K562 (cell line): ENCODE results near the gene SEPTIN1. TPM values are rescaled to one million over a fixed set of nuclear protein-coding genes. Genes with fewer than 3 reads are reported as not detected.

Experiments
- BHLHE40 ChIP-seq: IDR thresholded peaks from 2 replicates; pipeline ENCODE4 v1.6.1; 2011; ENCODE audit warnings: low read length, improper control_type of control experiment
- CBX1 ChIP-seq: sonication (generic); IDR thresholded peaks from 2 replicates; pipeline ENCODE4 v1.6.1; 2016; ENCODE audit warnings: antibody characterized with exemption, low read depth, mild to moderate bottlenecking
- CBX5 ChIP-seq: IDR thresholded peaks from 2 replicates; pipeline ENCODE4 v1.6.1; 2014; ENCODE audit warnings: low read depth, borderline replicate concordance
- HDAC6 ChIP-seq: IDR thresholded peaks from 2 replicates; pipeline ENCODE4 v1.6.1; 2012; ENCODE audit warnings: low read depth, mild to moderate bottlenecking, control low read depth, inconsistent platforms, low read length, moderate library complexity
- JUN ChIP-seq, 2 experiments: sonication (generic) in 1 of 2; formaldehyde crosslinking in 1 of 2; IDR thresholded peaks; 2 replicates each; pipeline versions ENCODE4 v1.6.1 to v1.8.0; 2012 to 2022; ENCODE audit warnings: borderline replicate concordance in 2 of 2, mild to moderate bottlenecking in 2 of 2, improper control_type of control experiment in 1 of 2, low read depth in 1 of 2, low read length in 1 of 2, missing genetic modification reagents in 1 of 2
- JUND ChIP-seq, 2 experiments: IDR thresholded peaks; 2 replicates in 1 of 2; 3 replicates in 1 of 2; pipeline ENCODE4 v1.6.1; 2011; ENCODE audit warnings: borderline replicate concordance in 2 of 2, low read depth in 2 of 2, low read length in 2 of 2, improper control_type of control experiment in 1 of 2, missing biosample characterization in 1 of 2, missing genetic modification characterization in 1 of 2, missing genetic modification reagents in 1 of 2
- MAZ ChIP-seq, 2 experiments: fragments of 450-650 bp in 1 of 2; sonication (generic) in 1 of 2; formaldehyde crosslinking; IDR thresholded peaks in 1 of 2; conservative IDR thresholded peaks in 1 of 2; 2 replicates each; pipeline versions ENCODE4 v1.4.0 to v1.5.0; 2020; ENCODE audit warnings: mild to moderate bottlenecking in 1 of 2, missing genetic modification reagents in 1 of 2
- TRIM24 ChIP-seq, 2 experiments: fragments of 450-650 bp; IDR thresholded peaks; 2 replicates each; pipeline ENCODE4 v1.6.1; 2016
- ZKSCAN8 ChIP-seq: fragments of 200-800 bp; sonication (Bioruptor generic); IDR thresholded peaks from 2 replicates; pipeline ENCODE4 v1.6.1; 2016; ENCODE audit warnings: missing genetic modification characterization, missing compliant biosample characterization
- polyA plus RNA-seq, 8 experiments: library from polyadenylated mRNA; depleted of rRNA in 4 of 8; stranded (reverse) in 5 of 8; unstranded in 3 of 8; fragments of >200 nt; fragmentation: Nextera tagmentation in 2 of 8; fragmentation: Illumina TruSeq in 1 of 8; extraction: Ambion mirVana in 2 of 8; extraction: Trizol in 1 of 8; gene quantifications; 2 replicates each; pipeline versions ENCODE4 v1.2.1 to v1.2.3, GENCODE V29; 2011 to 2014; ENCODE audit warnings: inconsistent platforms in 1 of 8, missing spikeins in 1 of 8
- total RNA-seq, 7 experiments: library from RNA; depleted of rRNA in 6 of 7; stranded (reverse); fragments of >200 nt in 6 of 7; fragmentation: Illumina TruSeq in 2 of 7; extraction: Trizol in 2 of 7; gene quantifications; 2 replicates each; pipeline versions ENCODE4 v1.2.1 to v1.2.3, GENCODE V29; 2011 to 2021; ENCODE audit warnings: low replicate concordance in 1 of 7
- TF ChIP-seq, protein P1 (sequence below): fragments of 450-650 bp; formaldehyde crosslinking; IDR thresholded peaks from 2 replicates; pipeline ENCODE4 v1.4.0; 2020; ENCODE audit warnings: mild to moderate bottlenecking, moderate library complexity
- TF ChIP-seq, protein P2 (sequence below), 2 experiments: fragments of 450-650 bp; formaldehyde crosslinking in 1 of 2; IDR thresholded peaks; 2 replicates each; pipeline versions ENCODE4 v1.4.0 to v1.6.1; 2014 to 2020; ENCODE audit warnings: mild to moderate bottlenecking in 2 of 2, borderline replicate concordance in 1 of 2, low read depth in 1 of 2
- TF ChIP-seq, protein P3 (sequence below): sonication (generic); formaldehyde crosslinking; IDR thresholded peaks from 2 replicates; pipeline ENCODE4 v1.8.0; 2022; ENCODE audit warnings: mild to moderate bottlenecking, missing genetic modification reagents

SEPTIN1 gene
- total and polyA plus RNA-seq, 9 of the 15 experiments (the other 6 are each of a cell fraction or from before 2014, with no cell fraction given) = 0.23 to 5.6 (median 1.7) TPM; not detected in 1

DNA sequence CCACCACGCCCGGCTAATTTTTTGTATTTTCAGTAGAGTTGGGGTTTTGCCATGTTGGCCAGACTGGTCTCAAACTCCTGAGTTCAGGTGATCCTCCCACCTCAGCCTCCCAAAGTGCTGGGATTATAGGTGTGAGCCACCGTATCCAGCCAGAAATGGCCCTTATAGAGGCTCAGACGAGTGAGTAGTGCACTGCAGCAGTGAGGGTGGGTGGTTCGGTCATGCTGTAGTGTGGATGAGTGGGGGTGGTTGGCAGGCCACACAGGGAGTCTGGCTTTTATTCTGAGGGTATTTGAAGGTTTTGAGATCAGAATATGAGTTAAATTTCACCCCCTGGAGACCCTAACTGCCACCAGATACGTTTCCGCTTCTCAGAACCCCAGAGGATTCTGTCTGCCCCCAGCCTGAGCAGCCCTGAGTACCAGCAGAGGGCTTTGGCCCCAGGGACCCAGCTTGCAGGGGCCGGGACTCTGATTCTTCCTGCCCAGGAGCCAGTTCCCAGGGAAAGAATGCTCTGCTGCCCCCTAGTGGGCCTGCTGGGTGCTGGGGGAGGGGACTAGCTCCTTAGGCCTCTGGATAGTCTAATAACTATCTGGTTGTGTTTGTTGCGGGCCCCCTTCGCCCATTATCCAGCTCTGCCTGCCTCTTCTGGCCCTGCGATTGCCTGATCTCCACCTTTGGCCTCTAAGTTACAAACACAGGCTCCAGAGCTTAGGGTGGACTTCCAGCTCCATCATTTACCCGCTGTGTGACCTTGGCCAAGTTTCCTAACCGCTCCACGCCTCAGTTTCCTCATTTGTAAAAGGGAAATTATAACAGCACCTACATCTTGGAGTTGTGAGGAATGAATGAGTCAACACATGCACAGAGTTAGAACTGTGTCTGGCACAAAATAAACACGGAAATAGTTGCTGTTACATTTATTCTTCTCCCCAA, 27.0 kb upstream of the SEPTIN1 start (continued):
- TF ChIP-seq, protein P1, sequence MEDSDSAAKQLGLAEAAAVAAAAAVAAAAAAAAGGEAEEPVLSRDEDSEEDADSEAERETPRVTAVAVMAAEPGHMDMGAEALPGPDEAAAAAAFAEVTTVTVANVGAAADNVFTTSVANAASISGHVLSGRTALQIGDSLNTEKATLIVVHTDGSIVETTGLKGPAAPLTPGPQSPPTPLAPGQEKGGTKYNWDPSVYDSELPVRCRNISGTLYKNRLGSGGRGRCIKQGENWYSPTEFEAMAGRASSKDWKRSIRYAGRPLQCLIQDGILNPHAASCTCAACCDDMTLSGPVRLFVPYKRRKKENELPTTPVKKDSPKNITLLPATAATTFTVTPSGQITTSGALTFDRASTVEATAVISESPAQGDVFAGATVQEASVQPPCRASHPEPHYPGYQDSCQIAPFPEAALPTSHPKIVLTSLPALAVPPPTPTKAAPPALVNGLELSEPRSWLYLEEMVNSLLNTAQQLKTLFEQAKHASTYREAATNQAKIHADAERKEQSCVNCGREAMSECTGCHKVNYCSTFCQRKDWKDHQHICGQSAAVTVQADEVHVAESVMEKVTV = peak; percentile 81
- TF ChIP-seq TRIM24 (IDR thresholded peaks at IDR 0.05) (no peak), BHLHE40 (0 out of 2 replicates have a peak, but pooled peaks have one; percentile 8), JUND (IDR thresholded peaks at IDR 0.05; ENCODE audit: borderline replicate concordance, low read depth, low read length) (peak; percentile 59), JUND (tag; IDR thresholded peaks at IDR 0.05; ENCODE audit: borderline replicate concordance, low read depth, low read length) (no peak; the same call in 2 of the 3 replicates), JUN (IDR thresholded peaks at IDR 0.05; ENCODE audit: borderline replicate concordance, low read depth, low read length) (no peak), JUN (CRISPR knock-in tag; IDR thresholded peaks at IDR 0.05; ENCODE audit: borderline replicate concordance) (peak; percentile 39; the same call in 1 of the 2 replicates), CBX1 (peak; percentile 20; the same call in 1 of the 2 replicates), ZKSCAN8 (no peak), CBX5 (no peak), HDAC6 (no peak), MAZ (CRISPR knock-in tag; conservative IDR thresholded peaks at IDR 0.05 in 1 of 2, IDR thresholded peaks at IDR 0.05 in 1 of 2) (peak; percentile 45 to 85; a peak in 3 of 4 replicates)
- TF ChIP-seq, protein P2, sequence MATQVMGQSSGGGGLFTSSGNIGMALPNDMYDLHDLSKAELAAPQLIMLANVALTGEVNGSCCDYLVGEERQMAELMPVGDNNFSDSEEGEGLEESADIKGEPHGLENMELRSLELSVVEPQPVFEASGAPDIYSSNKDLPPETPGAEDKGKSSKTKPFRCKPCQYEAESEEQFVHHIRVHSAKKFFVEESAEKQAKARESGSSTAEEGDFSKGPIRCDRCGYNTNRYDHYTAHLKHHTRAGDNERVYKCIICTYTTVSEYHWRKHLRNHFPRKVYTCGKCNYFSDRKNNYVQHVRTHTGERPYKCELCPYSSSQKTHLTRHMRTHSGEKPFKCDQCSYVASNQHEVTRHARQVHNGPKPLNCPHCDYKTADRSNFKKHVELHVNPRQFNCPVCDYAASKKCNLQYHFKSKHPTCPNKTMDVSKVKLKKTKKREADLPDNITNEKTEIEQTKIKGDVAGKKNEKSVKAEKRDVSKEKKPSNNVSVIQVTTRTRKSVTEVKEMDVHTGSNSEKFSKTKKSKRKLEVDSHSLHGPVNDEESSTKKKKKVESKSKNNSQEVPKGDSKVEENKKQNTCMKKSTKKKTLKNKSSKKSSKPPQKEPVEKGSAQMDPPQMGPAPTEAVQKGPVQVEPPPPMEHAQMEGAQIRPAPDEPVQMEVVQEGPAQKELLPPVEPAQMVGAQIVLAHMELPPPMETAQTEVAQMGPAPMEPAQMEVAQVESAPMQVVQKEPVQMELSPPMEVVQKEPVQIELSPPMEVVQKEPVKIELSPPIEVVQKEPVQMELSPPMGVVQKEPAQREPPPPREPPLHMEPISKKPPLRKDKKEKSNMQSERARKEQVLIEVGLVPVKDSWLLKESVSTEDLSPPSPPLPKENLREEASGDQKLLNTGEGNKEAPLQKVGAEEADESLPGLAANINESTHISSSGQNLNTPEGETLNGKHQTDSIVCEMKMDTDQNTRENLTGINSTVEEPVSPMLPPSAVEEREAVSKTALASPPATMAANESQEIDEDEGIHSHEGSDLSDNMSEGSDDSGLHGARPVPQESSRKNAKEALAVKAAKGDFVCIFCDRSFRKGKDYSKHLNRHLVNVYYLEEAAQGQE (IDR thresholded peaks at IDR 0.05; ENCODE audit: borderline replicate concordance) = peak; percentile 85
- TF ChIP-seq, protein P2 (CRISPR knock-in tag; IDR thresholded peaks at IDR 0.05; ENCODE audit: low read depth) = no peak
- TF ChIP-seq, protein P3, sequence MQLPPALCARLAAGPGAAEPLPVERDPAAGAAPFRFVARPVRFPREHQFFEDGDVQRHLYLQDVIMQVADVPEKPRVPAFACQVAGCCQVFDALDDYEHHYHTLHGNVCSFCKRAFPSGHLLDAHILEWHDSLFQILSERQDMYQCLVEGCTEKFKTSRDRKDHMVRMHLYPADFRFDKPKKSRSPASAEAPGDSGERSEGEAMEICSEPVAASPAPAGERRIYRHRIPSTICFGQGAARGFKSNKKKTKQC (CRISPR knock-in tag) = 0 out of 2 replicates have a peak, but pooled peaks have one; percentile 54
